Breast epithelium (tissue), 3 donors: ENCODE data around the gene BCAS3.

Experiments
- POLR2A ChIP-seq: fragments of 450-650 bp; IDR thresholded peaks from one replicate; pipeline ENCODE4 v1.6.1; 2016; ENCODE audit warnings: antibody characterized with exemption, mild to moderate bottlenecking, moderate library complexity
- POLR2AphosphoS5 ChIP-seq, 3 donors: sonication (generic); formaldehyde crosslinking; IDR thresholded peaks; one replicate each; pipeline ENCODE4 v1.6.1; 2017; ENCODE audit warnings: antibody characterized with exemption in 3 of 3
- TF ChIP-seq, protein P1 (sequence below), 3 donors: fragments of 450-650 bp; IDR thresholded peaks; one replicate each; pipeline ENCODE4 v1.5.1; 2016 to 2017; ENCODE audit warnings: antibody characterized with exemption in 3 of 3, mild to moderate bottlenecking in 3 of 3, moderate library complexity in 3 of 3

DNA sequence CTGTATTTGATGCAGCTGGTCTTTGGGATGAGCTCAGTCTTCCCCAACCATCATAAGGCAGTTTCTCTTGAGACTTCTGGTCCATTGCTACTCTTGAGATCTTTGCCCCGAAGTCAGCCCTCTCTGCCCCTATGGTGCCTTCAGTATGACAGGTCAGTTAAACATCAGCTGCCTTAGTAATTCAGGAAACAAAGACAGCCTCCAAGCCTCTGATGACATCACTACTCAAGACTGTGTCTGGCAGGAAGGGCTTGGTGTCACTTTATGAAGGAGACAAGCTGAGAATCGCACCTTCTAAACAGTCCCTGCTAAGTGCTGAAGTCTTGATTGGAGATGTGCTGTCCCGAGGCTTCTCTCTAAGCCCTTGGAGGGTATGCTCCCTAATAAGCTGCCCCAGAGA lies 617.1 kb downstream of the BCAS3 start:
- TF ChIP-seq, protein P1, sequence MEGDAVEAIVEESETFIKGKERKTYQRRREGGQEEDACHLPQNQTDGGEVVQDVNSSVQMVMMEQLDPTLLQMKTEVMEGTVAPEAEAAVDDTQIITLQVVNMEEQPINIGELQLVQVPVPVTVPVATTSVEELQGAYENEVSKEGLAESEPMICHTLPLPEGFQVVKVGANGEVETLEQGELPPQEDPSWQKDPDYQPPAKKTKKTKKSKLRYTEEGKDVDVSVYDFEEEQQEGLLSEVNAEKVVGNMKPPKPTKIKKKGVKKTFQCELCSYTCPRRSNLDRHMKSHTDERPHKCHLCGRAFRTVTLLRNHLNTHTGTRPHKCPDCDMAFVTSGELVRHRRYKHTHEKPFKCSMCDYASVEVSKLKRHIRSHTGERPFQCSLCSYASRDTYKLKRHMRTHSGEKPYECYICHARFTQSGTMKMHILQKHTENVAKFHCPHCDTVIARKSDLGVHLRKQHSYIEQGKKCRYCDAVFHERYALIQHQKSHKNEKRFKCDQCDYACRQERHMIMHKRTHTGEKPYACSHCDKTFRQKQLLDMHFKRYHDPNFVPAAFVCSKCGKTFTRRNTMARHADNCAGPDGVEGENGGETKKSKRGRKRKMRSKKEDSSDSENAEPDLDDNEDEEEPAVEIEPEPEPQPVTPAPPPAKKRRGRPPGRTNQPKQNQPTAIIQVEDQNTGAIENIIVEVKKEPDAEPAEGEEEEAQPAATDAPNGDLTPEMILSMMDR (IDR thresholded peaks at IDR 0.05): no peak
- no peak for TF ChIP-seq POLR2AphosphoS5 (IDR thresholded peaks at IDR 0.05)
- no peak for TF ChIP-seq POLR2A
